CD14-positive monocyte (primary cell): Measurements from ENCODE around the gene ERCC3. TPM values are rescaled to one million over a fixed set of nuclear protein-coding genes. Genes with fewer than 3 reads are reported as not detected.

Source experiments
- DNase-seq, 3 donors: peaks; one replicate each; pipeline ENCODE4 v3.0.0-alpha.2; 2011 to 2022
- H2AFZ ChIP-seq: 2 replicates; pipeline ENCODE4 v1.6.0; 2012; ENCODE audit warnings: mild to moderate bottlenecking, low read depth, low read length, inconsistent platforms; ENCODE audit not compliant: insufficient read depth, poor library complexity, severe bottlenecking
- H3K27ac ChIP-seq, 2 donors: 1 replicate in 1 of 2; 2 replicates in 1 of 2; pipeline ENCODE4 v1.5.1; 2012 to 2013; ENCODE audit warnings: low read length in 2 of 2, control low read depth in 1 of 2, inconsistent platforms in 1 of 2, low read depth in 1 of 2, mild to moderate bottlenecking in 1 of 2
- H3K27me3 ChIP-seq, 2 donors: one replicate each; pipeline versions ENCODE4 v1.6.0 to v1.6.1; 2011 to 2013; ENCODE audit warnings: low read length in 2 of 2; ENCODE audit not compliant: control insufficient read depth in 2 of 2, insufficient read depth in 2 of 2
- H3K36me3 ChIP-seq, 2 donors: replicated peaks in 1 of 2; 1 replicate in 1 of 2; 2 replicates in 1 of 2; pipeline versions ENCODE4 v1.5.1 to v1.6.1; 2012 to 2013; ENCODE audit warnings: low read length in 2 of 2, control low read depth in 1 of 2, inconsistent platforms in 1 of 2, mild to moderate bottlenecking in 1 of 2; ENCODE audit not compliant: insufficient read depth in 2 of 2, control insufficient read depth in 1 of 2
- H3K4me1 ChIP-seq, 2 donors: 1 replicate in 1 of 2; 2 replicates in 1 of 2; pipeline versions ENCODE4 v1.5.1 to v1.6.1; 2012 to 2013; ENCODE audit warnings: low read length in 2 of 2, control low read depth in 1 of 2, inconsistent platforms in 1 of 2, mild to moderate bottlenecking in 1 of 2, moderate library complexity in 1 of 2; ENCODE audit not compliant: insufficient read depth in 2 of 2, control insufficient read depth in 1 of 2
- H3K4me2 ChIP-seq: replicated peaks from 2 replicates; pipeline ENCODE3; 2012; ENCODE audit warnings: low read length, moderate library complexity, mild to moderate bottlenecking; ENCODE audit not compliant: poor library complexity, severe bottlenecking; ENCODE audit errors: extremely low read depth
- H3K4me3 ChIP-seq, 3 experiments: fragments of 200-600 bp in 1 of 3; sonication (generic) in 1 of 3; replicated peaks in 1 of 3; 1 replicate in 2 of 3; 2 replicates in 1 of 3; pipeline ENCODE4 v1.5.1; 2011 to 2013; ENCODE audit warnings: low read length in 3 of 3, mild to moderate bottlenecking in 3 of 3, control low read depth in 2 of 3, low read depth in 2 of 3, inconsistent platforms in 1 of 3, moderate library complexity in 1 of 3
- H3K79me2 ChIP-seq: 2 replicates; pipeline ENCODE4 v1.6.0; 2012; ENCODE audit warnings: mild to moderate bottlenecking, control low read depth, inconsistent platforms, low read length, moderate library complexity; ENCODE audit not compliant: insufficient read depth
- H3K9ac ChIP-seq: 2 replicates; pipeline ENCODE4 v1.6.0; 2017; ENCODE audit warnings: low read length, mild to moderate bottlenecking; ENCODE audit not compliant: insufficient read depth, poor library complexity, severe bottlenecking
- H3K9me3 ChIP-seq, 2 donors: replicated peaks in 1 of 2; 1 replicate in 1 of 2; 2 replicates in 1 of 2; pipeline versions ENCODE4 v1.5.1 to v1.6.1; 2012 to 2013; ENCODE audit warnings: low read length in 2 of 2, control low read depth in 1 of 2; ENCODE audit not compliant: control insufficient read depth in 1 of 2, insufficient read depth in 1 of 2
- H4K20me1 ChIP-seq: 2 replicates; pipeline ENCODE4 v1.6.0; 2012; ENCODE audit warnings: mild to moderate bottlenecking, low read length, control low read depth, moderate library complexity; ENCODE audit not compliant: insufficient read depth
- H3K27ac Mint-ChIP-seq, 7 donors: one replicate each; pipeline ENCODE4 v1.8.0; 2020; ENCODE audit warnings: mild to moderate bottlenecking in 7 of 7, mixed read lengths in 7 of 7, moderate library complexity in 6 of 7, inconsistent platforms in 2 of 7
- H3K27me3 Mint-ChIP-seq, 3 donors: one replicate each; pipeline ENCODE4 v1.8.0; 2021 to 2022; ENCODE audit warnings: low read depth in 3 of 3, mild to moderate bottlenecking in 3 of 3, mixed read lengths in 3 of 3, moderate library complexity in 3 of 3, inconsistent platforms in 1 of 3
- H3K36me3 Mint-ChIP-seq, 2 donors: one replicate each; pipeline ENCODE4 v1.8.0; 2020; ENCODE audit warnings: mixed read lengths in 2 of 2, inconsistent platforms in 1 of 2, mild to moderate bottlenecking in 1 of 2
- H3K4me1 Mint-ChIP-seq: one replicate; pipeline ENCODE4 v1.8.0; 2020; ENCODE audit warnings: mild to moderate bottlenecking, mixed read lengths
- H3K4me3 Mint-ChIP-seq, 2 donors: one replicate each; pipeline ENCODE4 v1.8.0; 2020; ENCODE audit warnings: mild to moderate bottlenecking in 2 of 2, mixed read lengths in 2 of 2, moderate library complexity in 1 of 2
- H3K9me3 Mint-ChIP-seq, 7 donors: one replicate each; pipeline ENCODE4 v1.8.0; 2020 to 2022; ENCODE audit warnings: mixed read lengths in 7 of 7, mild to moderate bottlenecking in 6 of 7, moderate library complexity in 6 of 7, inconsistent platforms in 2 of 7
- CTCF ChIP-seq: fragments of 200-600 bp; IDR thresholded peaks from one replicate; pipeline ENCODE4 v1.8.0; 2022; ENCODE audit warnings: antibody characterized with exemption, mild to moderate bottlenecking
- WGBS: methylation state at CpG from one replicate; pipeline ENCODE4 v1.1.5; 2013; ENCODE audit warnings: missing lambda C conversion rate; ENCODE audit not compliant: insufficient coverage; 5-methylcytosine and 5-hydroxymethylcytosine counted together
- intact Hi-C, 2 donors: fragments of 100-400 bp; cut with micrococcal nuclease; formaldehyde crosslinking; loops; one replicate each; pipeline versions ENCODE4 v1.15.0 to v1.15.1; 2023
- polyA plus RNA-seq, 3 donors: library from polyadenylated mRNA; depleted of rRNA in 1 of 3; unstranded in 2 of 3; stranded (reverse) in 1 of 3; fragments of 300-500 nt in 2 of 3; fragments of >200 nt in 1 of 3; fragmentation: Illumina TruSeq in 2 of 3; gene quantifications; 1 replicate in 2 of 3; 2 replicates in 1 of 3; pipeline ENCODE4 v1.2.3, GENCODE V29; 2012 to 2021

Gene ERCC3
- polyA plus RNA-seq, 3 donors, result 13.2 to 49.7 (median 16.9) TPM

- intact Hi-C loops, result loop anchor here in 1 of 2 donors (5.0 kb wide), 1 partner anchor 240 kb away; no protein-coding TSS in a partner anchor
- Mint-ChIP-seq H3K27me3 (no peaks in the 10 kb centered on the region), H3K4me3 (no peak overlapping the region), H3K36me3 (peaks cover 35 to 39% of the 10 kb centered on the region in 2 donors), H3K9me3 (no peaks in the 10 kb centered on the region), H3K4me1 (peaks cover 11% of the 10 kb centered on the region), H3K27ac (no peak overlapping the region)
- H4K20me1 ChIP-seq, result no peaks in the 10 kb centered on the region
- H2AFZ ChIP-seq, result no peak overlapping the region
- H3K27ac ChIP-seq, result no peak overlapping the region
- no peak for TF ChIP-seq CTCF
- peaks cover 5 to 9% of the 10 kb centered on the region in 2 donors for H3K4me1 ChIP-seq
- no peak overlapping the region for H3K4me2 ChIP-seq
- no peaks in the 10 kb centered on the region for H3K27me3 ChIP-seq
- H3K4me3 ChIP-seq, result no peak overlapping the region
- peaks cover 42 to 56% of the 10 kb centered on the region in 2 donors for H3K36me3 ChIP-seq
- 100% methylated on average over 1 of the region's 1 CpG for WGBS
- H3K9ac ChIP-seq, result no peak overlapping the region
- no peaks in the 10 kb centered on the region for H3K79me2 ChIP-seq
- H3K9me3 ChIP-seq, result no peaks in the 10 kb centered on the region
- no peak for DNase-seq
Measured at GRCh38 chr2:127302168-127302567, 8.2 kb upstream of the ERCC3 start.

- DNase-seq, result peak in 1 of 3 donors; percentile 14
- WGBS, result 24% methylated on average over 13 of the region's 13 CpGs
- H3K27me3 ChIP-seq, result no peaks in the 10 kb centered on the region
- no peak for TF ChIP-seq CTCF
- Mint-ChIP-seq H3K27ac (peak overlapping the region; percentile 63 to 95 (median 92)), H3K9me3 (peaks cover 0 to 1% (median 0%) of the 10 kb centered on the region in 7 donors), H3K27me3 (peaks cover 0 to 2% (median 0%) of the 10 kb centered on the region in 3 donors), H3K4me1 (peaks cover 24% of the 10 kb centered on the region), H3K4me3 (peak overlapping the region; percentile 91 to 98), H3K36me3 (peaks cover 40 to 44% of the 10 kb centered on the region in 2 donors)
- H4K20me1 ChIP-seq, result no peaks in the 10 kb centered on the region
- peak overlapping the region; percentile 75 to 92 (median 81) for H3K4me3 ChIP-seq
- peaks cover 20 to 30% of the 10 kb centered on the region in 2 donors for H3K4me1 ChIP-seq
- peak overlapping the region; percentile 88 for H3K9ac ChIP-seq
- H3K9me3 ChIP-seq, result no peaks in the 10 kb centered on the region
- H3K79me2 ChIP-seq, result peaks cover 18% of the 10 kb centered on the region
- H3K4me2 ChIP-seq, result peak overlapping the region; percentile 89
- H2AFZ ChIP-seq, result peak overlapping the region; percentile 96
- H3K27ac ChIP-seq, result peak overlapping the region in 1 of 2 donors; percentile 83
- intact Hi-C loops, result loop anchor here in 1 of 2 donors (10.0 kb wide), 1 partner anchor 219 kb away; no protein-coding TSS in a partner anchor
- H3K36me3 ChIP-seq, result peaks cover 37 to 45% of the 10 kb centered on the region in 2 donors
Measured at GRCh38 chr2:127293386-127293747, 577 bp downstream of the ERCC3 start.
